Stimulated activated CD8-positive, alpha-beta memory T cell treated with anti-CD3 and anti-CD28 coated beads, Interleukin-15, amount 100 ng/mL, for 4 hours (primary cell): Measurements from ENCODE around the gene KIF26A.

Source experiments
- DNase-seq, 2 donors: peaks; one replicate each; pipeline ENCODE4 v3.0.0-alpha.2; 2020; ENCODE audit warnings: low read depth in 2 of 2

The KIF26A gene

GRCh38 chr14:104112609-104113571 is 25.5 kb upstream of the KIF26A start:
- DNase-seq, result no peak

- DNase-seq, result no peak
Observed at GRCh38 chr14:104113631-104114420, 24.6 kb upstream of the KIF26A start.

GRCh38 chr14:104114421-104115130 is 23.8 kb upstream of the KIF26A start:
- DNase-seq, result no peak

- no peak for DNase-seq
Observed at GRCh38 chr14:104115131-104115600, 23.2 kb upstream of the KIF26A start.

GRCh38 chr14:104115691-104116287 is 22.6 kb upstream of the KIF26A start:
- no peak for DNase-seq

- DNase-seq, result no peak
Observed at GRCh38 chr14:104116288-104116755, 22.1 kb upstream of the KIF26A start.

GRCh38 chr14:104116756-104117340 is 21.5 kb upstream of the KIF26A start:
- DNase-seq, result no peak

- DNase-seq, result no peak
Observed at GRCh38 chr14:104117341-104118005, 20.9 kb upstream of the KIF26A start.

- no peak for DNase-seq
Observed at GRCh38 chr14:104118006-104118844, 20.2 kb upstream of the KIF26A start.

- no peak for DNase-seq
Observed at GRCh38 chr14:104119119-104119487, 19.3 kb upstream of the KIF26A start.

GRCh38 chr14:104119488-104120251 is 18.7 kb upstream of the KIF26A start:
- no peak for DNase-seq

- DNase-seq, result no peak
Observed at GRCh38 chr14:104120281-104120741, 18.1 kb upstream of the KIF26A start.

GRCh38 chr14:104121142-104121541 is 17.2 kb upstream of the KIF26A start:
- DNase-seq, result no peak

- DNase-seq, result no peak
Observed at GRCh38 chr14:104123879-104124278, 14.5 kb upstream of the KIF26A start.

GRCh38 chr14:104125011-104125410 is 13.4 kb upstream of the KIF26A start:
- DNase-seq, result no peak

GRCh38 chr14:104126753-104127152 is 11.6 kb upstream of the KIF26A start:
- no peak for DNase-seq

GRCh38 chr14:104128981-104129380 is 9.4 kb upstream of the KIF26A start:
- DNase-seq, result no peak

GRCh38 chr14:104129556-104129955 is 8.8 kb upstream of the KIF26A start:
- DNase-seq, result no peak
